Omental fat pad (tissue), 4 donors: ENCODE results near the gene LYPD6B. TPM values are rescaled to one million over a fixed set of nuclear protein-coding genes. Genes with fewer than 3 reads are reported as not detected.

Experiments used
- ATAC-seq: fragments of 150-250 bp; one replicate; pipeline ENCODE4 v1.9.1; 2016; ENCODE audit warnings: mild to moderate bottlenecking, moderate library complexity; ENCODE audit not compliant: low FRiP score
- DNase-seq: peaks from one replicate; pipeline ENCODE4 v3.0.0-alpha.2; 2019; ENCODE audit warnings: low spot score
- total RNA-seq, 4 donors: library from RNA; depleted of rRNA; stranded (reverse); fragments of >200 nt; gene quantifications; one replicate each; pipeline ENCODE4 v1.1.0, GENCODE V29; 2016
- TF ChIP-seq, protein P1 (sequence below), 3 donors: fragments of 450-650 bp; IDR thresholded peaks; one replicate each; pipeline ENCODE4 v1.5.1; 2016 to 2017; ENCODE audit warnings: antibody characterized with exemption in 3 of 3, mild to moderate bottlenecking in 3 of 3, moderate library complexity in 2 of 3

LYPD6B gene
- total RNA-seq, 4 donors from 2014 or later, result 0.50 to 0.65 TPM; not detected in 2

DNA sequence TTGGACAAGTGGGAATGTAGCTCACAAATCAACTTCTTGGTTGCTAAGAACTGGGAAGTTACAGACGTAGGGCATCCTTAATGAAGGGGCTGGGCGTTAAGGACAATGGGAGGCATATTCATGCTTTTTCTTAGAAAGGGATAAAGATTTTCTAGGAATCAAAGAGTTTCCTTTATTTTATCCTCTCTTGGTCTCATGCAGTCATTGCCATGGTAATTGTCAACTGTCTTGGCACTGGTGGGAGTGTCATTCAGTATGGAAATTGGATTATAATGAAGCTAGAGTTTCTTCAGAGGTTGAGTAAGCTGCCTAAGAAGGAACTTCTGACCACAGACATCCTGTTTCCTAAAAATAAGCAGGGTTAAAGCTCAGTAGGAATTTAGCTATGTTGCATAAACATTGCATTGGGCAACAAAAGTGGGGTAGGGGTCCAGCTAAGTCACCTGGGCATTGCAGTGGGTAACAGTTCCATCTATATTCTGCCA, 114.0 kb downstream of the LYPD6B start:
- DNase-seq (no peak), ATAC-seq (no peak)
- TF ChIP-seq, protein P1, sequence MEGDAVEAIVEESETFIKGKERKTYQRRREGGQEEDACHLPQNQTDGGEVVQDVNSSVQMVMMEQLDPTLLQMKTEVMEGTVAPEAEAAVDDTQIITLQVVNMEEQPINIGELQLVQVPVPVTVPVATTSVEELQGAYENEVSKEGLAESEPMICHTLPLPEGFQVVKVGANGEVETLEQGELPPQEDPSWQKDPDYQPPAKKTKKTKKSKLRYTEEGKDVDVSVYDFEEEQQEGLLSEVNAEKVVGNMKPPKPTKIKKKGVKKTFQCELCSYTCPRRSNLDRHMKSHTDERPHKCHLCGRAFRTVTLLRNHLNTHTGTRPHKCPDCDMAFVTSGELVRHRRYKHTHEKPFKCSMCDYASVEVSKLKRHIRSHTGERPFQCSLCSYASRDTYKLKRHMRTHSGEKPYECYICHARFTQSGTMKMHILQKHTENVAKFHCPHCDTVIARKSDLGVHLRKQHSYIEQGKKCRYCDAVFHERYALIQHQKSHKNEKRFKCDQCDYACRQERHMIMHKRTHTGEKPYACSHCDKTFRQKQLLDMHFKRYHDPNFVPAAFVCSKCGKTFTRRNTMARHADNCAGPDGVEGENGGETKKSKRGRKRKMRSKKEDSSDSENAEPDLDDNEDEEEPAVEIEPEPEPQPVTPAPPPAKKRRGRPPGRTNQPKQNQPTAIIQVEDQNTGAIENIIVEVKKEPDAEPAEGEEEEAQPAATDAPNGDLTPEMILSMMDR (IDR thresholded peaks at IDR 0.05), result no peak

DNA sequence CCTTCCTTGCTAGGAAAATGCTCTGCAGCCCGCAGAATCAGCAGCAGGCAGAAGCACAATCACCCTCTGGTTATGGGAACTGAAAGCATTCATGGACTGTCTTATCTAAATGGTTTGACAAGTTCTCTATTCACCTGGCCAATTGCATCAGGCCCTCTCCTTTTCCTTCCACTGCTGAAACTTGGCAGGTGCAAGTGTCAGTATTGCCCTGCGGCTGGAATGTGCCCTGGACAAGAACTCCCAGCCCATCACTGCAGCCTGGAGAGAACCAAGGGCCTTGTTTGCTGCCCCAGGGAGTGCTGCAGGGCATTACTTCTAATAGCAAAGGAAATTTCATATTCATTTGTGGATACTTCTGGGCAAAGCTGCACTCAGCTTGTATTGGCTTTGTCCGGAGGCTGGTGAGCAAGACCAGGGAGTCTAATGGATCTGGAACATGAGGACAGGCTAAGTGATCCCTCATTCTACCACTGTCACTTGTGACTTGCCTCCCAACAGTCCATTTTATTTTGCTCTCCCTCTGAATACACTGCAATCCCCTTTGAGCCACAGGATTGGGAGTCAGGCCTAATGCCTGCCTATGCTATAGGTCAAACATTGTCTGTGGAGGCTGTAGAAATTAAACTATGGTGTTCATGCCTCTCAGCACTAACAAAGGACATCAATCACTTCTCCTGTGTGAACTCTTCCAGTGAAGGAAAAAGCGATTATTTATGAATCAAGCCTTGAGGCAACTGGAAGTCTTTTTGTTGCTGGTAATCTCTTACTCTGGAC, 116.9 kb downstream of the LYPD6B start:
- TF ChIP-seq, protein P1 (IDR thresholded peaks at IDR 0.05), result no peak
- DNase-seq (no peak), ATAC-seq (no peak)

DNA sequence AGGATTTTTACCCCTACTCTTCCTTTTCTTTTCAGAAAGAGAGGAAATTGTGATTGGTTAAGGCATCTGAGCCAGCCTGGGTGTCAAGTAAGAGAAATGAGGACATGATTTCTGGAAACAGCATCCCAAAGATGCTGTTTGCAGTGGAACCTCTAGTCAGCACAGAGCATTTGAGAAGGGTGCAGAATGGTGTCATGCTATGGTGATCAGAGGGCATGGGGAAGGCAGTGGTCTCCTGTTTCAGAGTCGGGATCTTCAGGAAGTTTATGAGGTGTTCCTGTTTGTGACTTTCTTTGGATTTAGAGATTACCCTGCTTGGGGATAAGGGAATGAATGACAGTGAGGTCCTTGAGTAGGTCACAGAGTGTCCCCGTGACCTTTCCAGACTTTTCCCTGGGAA, 117.5 kb downstream of the LYPD6B start:
- DNase-seq (no peak), ATAC-seq (no peak)
- TF ChIP-seq, protein P1 (IDR thresholded peaks at IDR 0.05), result no peak

DNA sequence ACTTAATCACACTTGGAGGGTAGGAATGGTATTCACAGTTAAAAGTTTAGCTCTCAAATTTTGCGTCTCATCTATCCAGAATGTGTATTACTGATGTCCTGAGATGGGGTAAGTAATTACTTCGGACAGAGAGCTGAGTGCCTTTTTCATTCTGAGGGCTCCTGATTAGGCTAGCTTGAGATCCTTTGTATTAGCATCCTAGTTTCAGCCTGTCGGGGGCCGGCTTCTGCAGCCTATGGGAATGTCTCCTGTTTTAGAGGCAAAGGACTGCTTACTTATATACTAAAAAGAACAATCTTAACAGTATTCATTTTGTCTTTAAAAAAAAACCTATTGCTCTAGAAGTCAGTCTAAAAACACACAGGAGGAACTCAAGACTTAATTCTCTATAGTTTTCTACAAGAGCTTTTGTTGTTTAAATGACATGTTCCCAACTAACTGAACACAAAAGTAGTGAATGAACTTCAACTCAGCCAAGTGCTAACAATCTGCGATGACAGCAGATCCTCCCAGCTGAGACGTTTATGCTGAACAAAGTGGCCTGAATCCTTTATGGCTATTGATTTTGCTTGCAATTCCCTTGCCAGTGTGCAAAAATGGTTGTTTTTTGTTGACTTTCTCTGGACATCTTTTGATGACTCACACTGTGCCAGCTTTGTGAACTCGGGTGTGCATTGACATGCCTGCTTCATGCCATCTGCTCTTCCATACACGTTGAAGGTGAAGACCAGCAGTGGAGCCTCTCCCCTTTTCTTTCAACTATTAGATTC, 118.7 kb downstream of the LYPD6B start:
- no peak for ATAC-seq
- DNase-seq, result no peak
- TF ChIP-seq, protein P1 (IDR thresholded peaks at IDR 0.05), result no peak

DNA sequence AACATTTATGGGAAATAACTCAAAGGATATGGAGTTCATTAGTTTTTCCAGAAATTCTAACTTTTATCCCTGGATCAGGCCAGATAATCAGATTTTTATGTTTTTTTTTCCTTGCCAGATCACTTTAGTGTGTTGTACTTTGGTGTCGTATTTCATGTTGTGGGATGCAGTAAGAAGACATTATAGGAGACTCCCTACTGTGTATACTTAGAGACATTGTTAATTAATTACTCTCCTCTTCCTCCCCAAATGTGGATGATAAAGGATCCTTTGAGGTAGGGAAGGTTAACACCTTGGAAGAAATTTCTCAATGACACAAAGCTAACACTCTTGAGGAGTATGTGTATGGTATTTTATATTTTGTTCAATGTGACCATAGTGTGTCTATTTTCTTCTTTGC, 120.5 kb downstream of the LYPD6B start:
- TF ChIP-seq, protein P1 (IDR thresholded peaks at IDR 0.05), result no peak
- no peak for DNase-seq
- no peak for ATAC-seq

DNA sequence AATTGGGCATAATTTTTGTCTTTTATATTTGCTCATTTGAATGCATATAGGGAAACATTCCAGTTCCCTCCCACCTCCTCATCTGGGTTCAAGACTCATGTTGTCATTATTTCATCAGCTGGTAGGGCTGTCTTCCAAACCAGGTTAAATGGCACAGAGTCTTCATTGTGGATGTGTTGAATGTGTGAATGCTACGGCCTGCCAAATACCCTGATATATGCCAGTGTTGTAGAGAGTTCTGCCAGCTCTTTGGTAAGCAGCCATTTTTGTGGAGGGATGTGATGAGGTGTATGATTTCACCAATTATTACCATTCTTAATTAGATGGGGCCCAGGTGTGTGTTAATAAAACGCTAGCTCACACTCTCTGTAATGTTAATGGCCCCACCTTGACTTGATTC, 121.7 kb downstream of the LYPD6B start:
- no peak for ATAC-seq
- TF ChIP-seq, protein P1 (IDR thresholded peaks at IDR 0.05), result no peak
- DNase-seq, result no peak
